ENCODE measurements around the gene AFMID.
"Not testable (repeated sequence)": the region's sequence is repeated elsewhere in the genome, so short reads cannot be mapped to it uniquely, and the experiment has no call there.

The AFMID gene

GRCh38 chr17:78249818-78250806 is 63.0 kb downstream of the AFMID start:
- H3K27ac ChIP-seq (ENCODE audit: low read length) = no peak overlapping the region
- no peaks in the 10 kb centered on the region for H3K36me3 ChIP-seq (ENCODE audit: insufficient read depth, low read depth, low read length)
- no peak overlapping the region for H3K9ac ChIP-seq (ENCODE audit: low read depth, low read length)
- H3K9me3 ChIP-seq (ENCODE audit: insufficient read depth, low read depth, low read length) = no peaks in the 10 kb centered on the region
- peaks cover 8% of the 10 kb centered on the region; the same call in 1 of the 2 replicates for H3K4me1 ChIP-seq (ENCODE audit: insufficient read depth, low read length)
- H3K27me3 ChIP-seq (ENCODE audit: insufficient read depth, low read length) = no peaks in the 10 kb centered on the region
- no peak overlapping the region for H3K4me3 ChIP-seq (ENCODE audit: low read length)

- Histone ChIP-seq H3K27ac (ENCODE audit: low read length) (no peak overlapping the region), H3K9ac (ENCODE audit: low read depth, low read length) (no peak overlapping the region), H3K9me3 (ENCODE audit: insufficient read depth, low read depth, low read length) (no peaks in the 10 kb centered on the region), H3K4me1 (ENCODE audit: insufficient read depth, low read length) (peaks cover 8% of the 10 kb centered on the region; the same call in 1 of the 2 replicates), H3K4me3 (ENCODE audit: low read length) (no peak overlapping the region), H3K27me3 (ENCODE audit: insufficient read depth, low read length) (no peaks in the 10 kb centered on the region), H3K36me3 (ENCODE audit: insufficient read depth, low read depth, low read length) (no peaks in the 10 kb centered on the region)
Measured at GRCh38 chr17:78250891-78251772, 64.0 kb downstream of the AFMID start.

GRCh38 chr17:78251773-78252103 is 64.6 kb downstream of the AFMID start:
- Histone ChIP-seq H3K9me3 (ENCODE audit: insufficient read depth, low read depth, low read length) (no peaks in the 10 kb centered on the region), H3K27ac (ENCODE audit: low read length) (no peak overlapping the region), H3K36me3 (ENCODE audit: insufficient read depth, low read depth, low read length) (no peaks in the 10 kb centered on the region), H3K4me1 (ENCODE audit: insufficient read depth, low read length) (peaks cover 12% of the 10 kb centered on the region; the same call in 1 of the 2 replicates), H3K4me3 (ENCODE audit: low read length) (no peak overlapping the region), H3K9ac (ENCODE audit: low read depth, low read length) (no peak overlapping the region), H3K27me3 (ENCODE audit: insufficient read depth, low read length) (no peaks in the 10 kb centered on the region)

- no peak overlapping the region for H3K4me3 ChIP-seq (ENCODE audit: low read length)
- H3K4me1 ChIP-seq (ENCODE audit: insufficient read depth, low read length) = peaks cover 16% of the 10 kb centered on the region; the same call in 1 of the 2 replicates
- no peaks in the 10 kb centered on the region for H3K27me3 ChIP-seq (ENCODE audit: insufficient read depth, low read length)
- no peak overlapping the region for H3K27ac ChIP-seq (ENCODE audit: low read length)
- no peaks in the 10 kb centered on the region for H3K36me3 ChIP-seq (ENCODE audit: insufficient read depth, low read depth, low read length)
- H3K9ac ChIP-seq (ENCODE audit: low read depth, low read length) = no peak overlapping the region
- H3K9me3 ChIP-seq (ENCODE audit: insufficient read depth, low read depth, low read length) = no peaks in the 10 kb centered on the region
Measured at GRCh38 chr17:78252111-78252634, 65.0 kb downstream of the AFMID start.

GRCh38 chr17:78252701-78253635 is 65.8 kb downstream of the AFMID start:
- Histone ChIP-seq H3K4me1 (ENCODE audit: insufficient read depth, low read length) (peaks cover 20% of the 10 kb centered on the region), H3K27me3 (ENCODE audit: insufficient read depth, low read length) (no peaks in the 10 kb centered on the region), H3K9me3 (ENCODE audit: insufficient read depth, low read depth, low read length) (no peaks in the 10 kb centered on the region), H3K9ac (ENCODE audit: low read depth, low read length) (no peak overlapping the region), H3K4me3 (ENCODE audit: low read length) (no peak overlapping the region), H3K27ac (ENCODE audit: low read length) (no peak overlapping the region), H3K36me3 (ENCODE audit: insufficient read depth, low read depth, low read length) (no peaks in the 10 kb centered on the region)

- H3K36me3 ChIP-seq (ENCODE audit: insufficient read depth, low read depth, low read length); H3K9me3 ChIP-seq (ENCODE audit: insufficient read depth, low read depth, low read length); H3K27me3 ChIP-seq (ENCODE audit: insufficient read depth, low read length); H3K27ac ChIP-seq (ENCODE audit: low read length): not testable (repeated sequence)
- H3K4me3 ChIP-seq (ENCODE audit: low read length) = peak overlapping the region; percentile 73; the same call in 1 of the 2 replicates
- H3K9ac ChIP-seq (ENCODE audit: low read depth, low read length) = peak overlapping the region; percentile 89; the same call in 1 of the 2 replicates
- peaks cover 23% of the 10 kb centered on the region for H3K4me1 ChIP-seq (ENCODE audit: insufficient read depth, low read length)
Measured at GRCh38 chr17:78253636-78253945, 66.4 kb downstream of the AFMID start.

- H3K9me3 ChIP-seq (ENCODE audit: insufficient read depth, low read depth, low read length) = no peaks in the 10 kb centered on the region
Measured at GRCh38 chr17:78253946-78254672, 66.9 kb downstream of the AFMID start.

GRCh38 chr17:78255029-78255656 is 68.0 kb downstream of the AFMID start:
- Histone ChIP-seq H3K9ac (ENCODE audit: low read depth, low read length) (no peak overlapping the region), H3K27me3 (ENCODE audit: insufficient read depth, low read length) (no peaks in the 10 kb centered on the region), H3K9me3 (ENCODE audit: insufficient read depth, low read depth, low read length) (no peaks in the 10 kb centered on the region), H3K36me3 (ENCODE audit: insufficient read depth, low read depth, low read length) (no peaks in the 10 kb centered on the region), H3K4me3 (ENCODE audit: low read length) (no peak overlapping the region), H3K4me1 (ENCODE audit: insufficient read depth, low read length) (peaks cover 23% of the 10 kb centered on the region), H3K27ac (ENCODE audit: low read length) (no peak overlapping the region)

More at GRCh38 chr17:78253946-78254672, 66.9 kb downstream of the AFMID start:
- Histone ChIP-seq H3K36me3 (ENCODE audit: insufficient read depth, low read depth, low read length) (no peaks in the 10 kb centered on the region), H3K27ac (ENCODE audit: low read length) (peak overlapping the region; percentile 75), H3K9ac (ENCODE audit: low read depth, low read length) (peak overlapping the region; percentile 89; the same call in 1 of the 2 replicates), H3K4me1 (ENCODE audit: insufficient read depth, low read length) (peaks cover 23% of the 10 kb centered on the region), H3K27me3 (ENCODE audit: insufficient read depth, low read length) (no peaks in the 10 kb centered on the region), H3K4me3 (ENCODE audit: low read length) (peak overlapping the region; percentile 73)

- Histone ChIP-seq H3K4me1 (ENCODE audit: insufficient read depth, low read length) (peaks cover 19% of the 10 kb centered on the region), H3K9ac (ENCODE audit: low read depth, low read length) (peak overlapping the region; percentile 41; the same call in 1 of the 2 replicates), H3K27ac (ENCODE audit: low read length) (no peak overlapping the region), H3K36me3 (ENCODE audit: insufficient read depth, low read depth, low read length) (no peaks in the 10 kb centered on the region), H3K27me3 (ENCODE audit: insufficient read depth, low read length) (no peaks in the 10 kb centered on the region), H3K9me3 (ENCODE audit: insufficient read depth, low read depth, low read length) (no peaks in the 10 kb centered on the region), H3K4me3 (ENCODE audit: low read length) (no peak overlapping the region)
Measured at GRCh38 chr17:78255953-78256706, 69.0 kb downstream of the AFMID start.
